Kidney epithelial cell (primary cell): ENCODE data around the gene JARID2. TPM values are rescaled to one million over a fixed set of nuclear protein-coding genes. Genes with fewer than 3 reads are reported as not detected.

Source experiments
- DNase-seq: peaks from one replicate; pipeline ENCODE4 v3.0.0-alpha.2; 2010; ENCODE audit warnings: low read depth
- H3K27me3 ChIP-seq: 2 replicates; pipeline ENCODE4 v1.6.0; 2011; ENCODE audit warnings: low read length; ENCODE audit not compliant: control insufficient read depth, insufficient read depth
- H3K36me3 ChIP-seq: 2 replicates; pipeline ENCODE4 v1.5.1; 2011; ENCODE audit warnings: low read length; ENCODE audit not compliant: control insufficient read depth, insufficient read depth
- H3K4me3 ChIP-seq: 2 replicates; pipeline ENCODE4 v1.5.1; 2011; ENCODE audit warnings: low read depth, mild to moderate bottlenecking, control low read depth, low read length
- CTCF ChIP-seq: IDR thresholded peaks from 2 replicates; pipeline ENCODE4 v1.5.1; 2011; ENCODE audit warnings: mild to moderate bottlenecking, moderate library complexity, low read length, control low read depth, inconsistent platforms; ENCODE audit not compliant: insufficient read depth, poor library complexity, severe bottlenecking
- total RNA-seq: library from RNA; depleted of rRNA; stranded (reverse); fragments of >200 nt; gene quantifications from 2 replicates; pipeline ENCODE4 v1.2.3, GENCODE V29; 2015

The JARID2 gene
- total RNA-seq, 1 donor from 2014 or later: 15.2 TPM

DNA sequence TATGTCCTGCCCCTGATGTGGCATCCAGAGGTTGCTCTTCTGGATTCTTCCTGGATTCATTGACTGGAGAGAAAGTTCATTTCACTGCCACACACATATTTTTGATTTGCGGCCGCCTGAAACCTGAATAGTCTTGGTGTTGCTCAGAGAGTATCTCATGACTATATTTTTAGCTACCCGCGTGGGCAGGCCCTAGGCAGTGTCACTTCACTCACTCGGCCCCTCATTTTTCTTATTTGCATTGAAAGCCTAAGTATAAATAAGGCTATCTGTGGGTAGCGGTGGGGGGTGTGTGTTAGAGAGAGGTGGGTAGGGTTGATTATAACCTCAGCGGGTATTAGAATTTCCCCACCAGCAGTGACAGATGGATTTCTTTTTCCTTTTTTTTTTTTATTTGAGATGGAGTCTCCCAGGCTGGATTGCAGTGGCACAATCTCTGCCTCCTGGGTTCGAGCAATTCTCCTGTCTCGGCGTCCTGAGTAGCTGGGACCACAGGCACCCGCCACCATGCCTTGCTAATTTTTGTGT, 113.5 kb downstream of the JARID2 start:
- Histone ChIP-seq H3K27me3 (no peaks in the 10 kb centered on the region), H3K36me3 (no peaks in the 10 kb centered on the region), H3K4me3 (no peak overlapping the region)
- DNase-seq: no peak
- no peak for TF ChIP-seq CTCF

DNA sequence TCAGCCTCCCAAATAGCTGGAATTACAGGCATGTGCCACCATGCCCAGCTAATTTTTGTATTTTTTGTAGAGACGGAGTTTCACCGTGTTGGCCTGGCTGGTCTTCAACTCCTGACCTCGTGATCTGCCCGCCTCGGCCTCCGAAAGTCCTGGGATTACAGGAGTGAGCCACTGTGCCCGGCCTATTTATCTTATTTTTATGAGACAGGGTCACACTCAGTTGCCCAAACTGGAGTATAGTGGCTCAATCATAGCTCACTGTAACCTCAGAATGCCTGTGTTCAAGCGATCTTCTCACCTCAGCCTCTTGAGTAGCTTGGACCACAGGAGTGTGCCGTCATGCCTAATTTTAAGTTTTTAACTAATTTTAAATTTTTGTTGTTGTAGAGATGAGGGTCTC, 114.4 kb downstream of the JARID2 start:
- Histone ChIP-seq H3K36me3 (no peaks in the 10 kb centered on the region), H3K4me3 (no peak overlapping the region), H3K27me3 (no peaks in the 10 kb centered on the region)
- no peak for DNase-seq
- no peak for TF ChIP-seq CTCF

- DNase-seq: no peak
Measured at GRCh38 chr6:15361197-15361596, 115.3 kb downstream of the JARID2 start.

GRCh38 chr6:15362274-15363160, 116.6 kb downstream of the JARID2 start:
- Histone ChIP-seq H3K4me3 (no peak overlapping the region), H3K36me3 (no peaks in the 10 kb centered on the region), H3K27me3 (no peaks in the 10 kb centered on the region)
- DNase-seq: no peak
- TF ChIP-seq CTCF: no peak

More at GRCh38 chr6:15361197-15361596, 115.3 kb downstream of the JARID2 start:
- H3K4me3 ChIP-seq: no peak overlapping the region
- no peaks in the 10 kb centered on the region for H3K36me3 ChIP-seq
- H3K27me3 ChIP-seq: no peaks in the 10 kb centered on the region
- TF ChIP-seq CTCF: no peak

DNA sequence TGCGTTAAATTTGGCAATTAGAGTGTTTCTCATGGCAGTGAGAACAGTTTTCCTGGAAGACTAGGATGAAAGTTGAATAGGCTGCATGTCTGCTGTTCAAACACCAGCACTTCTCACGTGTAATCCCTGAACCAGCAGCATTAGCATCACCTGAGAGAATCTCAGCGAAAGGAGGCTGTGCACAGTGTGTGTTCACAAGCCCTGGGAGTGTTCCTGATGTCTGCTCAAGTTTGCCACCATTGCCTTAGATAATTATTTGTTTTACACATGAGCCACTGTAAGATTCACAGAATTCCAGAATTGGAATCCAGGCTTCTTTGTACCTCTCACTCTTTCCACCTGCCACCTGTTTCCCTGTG, 117.3 kb downstream of the JARID2 start:
- DNase-seq: no peak
- H3K4me3 ChIP-seq: no peak overlapping the region
- H3K27me3 ChIP-seq: no peaks in the 10 kb centered on the region
- H3K36me3 ChIP-seq: no peaks in the 10 kb centered on the region
- no peak for TF ChIP-seq CTCF
